ENCODE results near the gene ECHS1. TPM values are rescaled to one million over a fixed set of nuclear protein-coding genes. Genes with fewer than 3 reads are reported as not detected.

ECHS1 gene
- total RNA-seq, 1 donor from 2014 or later, result 69.8 TPM

- Mint-ChIP-seq H3K27ac (no peak overlapping the region), H3K4me1 (peaks cover 22% of the 10 kb centered on the region), H3K9me3 (no peaks in the 10 kb centered on the region), H3K4me3 (no peak overlapping the region), H3K36me3 (peaks cover 20% of the 10 kb centered on the region), H3K27me3 (ENCODE audit: low read depth) (no peaks in the 10 kb centered on the region)
- DNase-seq (ENCODE audit: low spot score in 2 of 2, unreplicated experiment in 2 of 2), result no peak
- no peak for TF ChIP-seq CTCF (IDR thresholded peaks at IDR 0.05; ENCODE audit: unreplicated experiment)
These were observed 11.9 kb downstream of the ECHS1 start for GRCh38 chr10:133361227-133361626.

- Mint-ChIP-seq H3K9me3 (no peaks in the 10 kb centered on the region), H3K27ac (peak overlapping the region; percentile 84), H3K4me1 (peaks cover 26% of the 10 kb centered on the region), H3K27me3 (ENCODE audit: low read depth) (no peaks in the 10 kb centered on the region), H3K4me3 (peak overlapping the region; percentile 30), H3K36me3 (peaks cover 17% of the 10 kb centered on the region)
- no peak for DNase-seq (ENCODE audit: low spot score in 2 of 2, unreplicated experiment in 2 of 2)
- no peak for TF ChIP-seq CTCF (IDR thresholded peaks at IDR 0.05; ENCODE audit: unreplicated experiment)
These were observed 13.1 kb downstream of the ECHS1 start for GRCh38 chr10:133359972-133360610.

GRCh38 chr10:133359554-133359971 lies 13.6 kb downstream of the ECHS1 start:
- Mint-ChIP-seq H3K27ac (peak overlapping the region; percentile 84), H3K9me3 (no peaks in the 10 kb centered on the region)
- TF ChIP-seq CTCF (IDR thresholded peaks at IDR 0.05; ENCODE audit: unreplicated experiment), result no peak

GRCh38 chr10:133358925-133359310 lies 14.2 kb downstream of the ECHS1 start:
- TF ChIP-seq CTCF (IDR thresholded peaks at IDR 0.05; ENCODE audit: unreplicated experiment), result no peak
- peaks cover 11% of the 10 kb centered on the region for H3K36me3 Mint-ChIP-seq
- no peak overlapping the region for H3K27ac Mint-ChIP-seq
- no peak for DNase-seq (ENCODE audit: low spot score in 2 of 2, unreplicated experiment in 2 of 2)
- no peaks in the 10 kb centered on the region for H3K27me3 Mint-ChIP-seq (ENCODE audit: low read depth)
- no peaks in the 10 kb centered on the region for H3K9me3 Mint-ChIP-seq
- peak overlapping the region; percentile 22 for H3K4me3 Mint-ChIP-seq
- peaks cover 20% of the 10 kb centered on the region for H3K4me1 Mint-ChIP-seq

More at GRCh38 chr10:133359554-133359971, 13.6 kb downstream of the ECHS1 start:
- Mint-ChIP-seq H3K4me3 (no peak overlapping the region), H3K4me1 (peaks cover 23% of the 10 kb centered on the region), H3K36me3 (peaks cover 14% of the 10 kb centered on the region), H3K27me3 (ENCODE audit: low read depth) (no peaks in the 10 kb centered on the region)
- DNase-seq (ENCODE audit: low spot score in 2 of 2, unreplicated experiment in 2 of 2), result peak in 1 of 2 experiments; percentile 70

- DNase-seq (ENCODE audit: low spot score in 2 of 2, unreplicated experiment in 2 of 2), result no peak
- H3K9me3 Mint-ChIP-seq, result no peaks in the 10 kb centered on the region
- H3K27me3 Mint-ChIP-seq (ENCODE audit: low read depth), result no peaks in the 10 kb centered on the region
- H3K4me3 Mint-ChIP-seq, result peak overlapping the region; percentile 22
- TF ChIP-seq CTCF (IDR thresholded peaks at IDR 0.05; ENCODE audit: unreplicated experiment), result no peak
- peaks cover 11% of the 10 kb centered on the region for H3K36me3 Mint-ChIP-seq
- H3K4me1 Mint-ChIP-seq, result peaks cover 20% of the 10 kb centered on the region
- H3K27ac Mint-ChIP-seq, result no peak overlapping the region
These were observed 14.8 kb downstream of the ECHS1 start for GRCh38 chr10:133358162-133358924.

Data from mesothelial cell of epicardium (in vitro differentiated cells).